NCI-H2196 treated with DMSO at 0.1 percent for 48 hours (cell line): Measurements from ENCODE around the gene GAS7.

Experiments
- DNase-seq: peaks from one replicate; lab custom pipeline; 2025; ENCODE audit not compliant: unreplicated experiment; lab: John Stamatoyannopoulos, UW

Gene GAS7

GRCh38 chr17:10053782-10054540, 144.4 kb downstream of the GAS7 start:
- no peak for DNase-seq

- no peak for DNase-seq
These were observed 146.1 kb downstream of the GAS7 start for GRCh38 chr17:10052106-10052813.

- DNase-seq: no peak
These were observed 147.3 kb downstream of the GAS7 start for GRCh38 chr17:10051112-10051511.

DNA sequence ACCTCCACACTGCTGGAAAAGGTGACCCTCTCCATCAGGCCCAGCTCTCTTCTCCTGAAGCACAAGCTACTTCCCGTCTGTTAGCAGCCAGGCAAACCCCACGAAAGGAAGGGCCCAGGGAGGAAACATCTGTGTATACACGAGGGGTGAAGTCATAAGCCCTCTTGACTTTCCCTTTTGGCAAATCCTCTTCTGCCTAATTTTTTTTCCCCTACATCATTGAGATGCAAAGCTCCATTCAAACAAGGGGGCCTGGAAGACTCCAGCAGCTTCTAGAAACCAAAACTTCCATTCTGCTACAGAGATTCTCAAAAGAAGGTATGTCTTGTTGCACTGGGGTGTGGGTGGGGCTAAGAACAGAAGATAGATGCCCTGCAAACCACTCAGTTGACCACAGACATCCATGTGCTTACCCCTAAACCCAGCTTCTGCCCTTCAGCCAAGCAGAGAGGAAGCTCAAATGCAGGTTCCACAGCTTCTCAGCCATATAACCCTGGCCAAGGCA, 147.8 kb downstream of the GAS7 start:
- no peak for DNase-seq

GRCh38 chr17:10048629-10049350, 149.6 kb downstream of the GAS7 start:
- no peak for DNase-seq

GRCh38 chr17:10046786-10047785, 151.3 kb downstream of the GAS7 start:
- DNase-seq: no peak

DNA sequence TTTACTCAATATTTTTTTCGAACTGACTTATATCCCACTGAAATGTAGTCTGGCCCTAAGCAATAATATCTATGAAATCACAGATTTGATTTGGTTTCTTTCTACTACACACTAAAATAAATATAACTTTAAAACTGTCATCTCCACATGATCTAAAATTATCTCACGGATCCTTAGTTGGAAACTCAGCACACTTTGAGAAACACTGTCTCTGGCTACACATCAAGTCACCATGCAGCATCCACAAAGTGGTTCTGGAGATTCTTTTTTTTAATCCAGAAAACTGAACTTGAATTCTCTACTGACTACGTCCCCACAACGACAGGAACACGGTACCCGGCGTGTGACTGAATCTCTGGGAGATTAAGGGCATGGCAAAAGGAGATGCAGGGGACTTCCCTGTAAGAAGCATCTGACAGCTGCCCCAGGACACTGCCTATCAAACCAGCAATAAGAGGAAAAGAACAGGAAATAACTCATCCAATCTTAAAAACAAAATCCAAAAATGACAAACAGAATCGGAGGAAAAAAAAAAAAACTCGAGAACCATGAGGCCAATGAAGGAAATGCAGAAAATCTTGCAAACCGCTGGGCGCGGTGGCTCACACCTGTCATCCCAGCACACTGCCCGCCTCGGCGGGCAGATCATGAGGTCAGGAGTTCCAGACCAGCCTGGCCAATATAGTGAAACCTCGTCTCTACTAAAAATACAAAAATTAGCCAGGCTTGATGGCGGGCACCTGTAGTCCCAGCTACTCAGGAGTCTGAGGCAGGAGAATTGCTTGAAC, 152.3 kb downstream of the GAS7 start:
- DNase-seq: no peak

- no peak for DNase-seq
These were observed 155.7 kb downstream of the GAS7 start for GRCh38 chr17:10042589-10043244.

- no peak for DNase-seq
These were observed 156.4 kb downstream of the GAS7 start for GRCh38 chr17:10041916-10042588.

GRCh38 chr17:10041287-10041612, 157.2 kb downstream of the GAS7 start:
- no peak for DNase-seq

GRCh38 chr17:10036511-10037061, 161.8 kb downstream of the GAS7 start:
- DNase-seq: no peak

DNA sequence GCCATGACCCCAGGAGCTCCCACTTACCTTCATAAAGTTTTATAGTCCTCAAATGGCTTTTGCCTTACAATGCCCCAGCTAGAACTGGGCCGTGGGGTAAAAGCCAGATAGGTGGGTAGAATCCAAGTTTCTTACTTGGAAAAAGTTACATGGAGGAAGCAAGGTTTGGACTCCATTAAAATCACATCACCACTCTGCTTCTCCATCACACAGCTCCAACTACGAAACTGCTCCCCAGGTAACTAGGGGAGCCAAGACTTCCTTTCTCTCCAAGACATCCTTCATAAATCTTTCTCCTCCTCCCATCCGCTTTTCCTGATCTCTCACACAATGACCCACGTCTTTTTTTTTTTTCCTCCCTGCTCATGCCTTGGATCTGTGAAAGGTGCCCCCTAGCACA, 162.5 kb downstream of the GAS7 start:
- no peak for DNase-seq

- no peak for DNase-seq
These were observed 163.5 kb downstream of the GAS7 start for GRCh38 chr17:10034719-10035475.

DNA sequence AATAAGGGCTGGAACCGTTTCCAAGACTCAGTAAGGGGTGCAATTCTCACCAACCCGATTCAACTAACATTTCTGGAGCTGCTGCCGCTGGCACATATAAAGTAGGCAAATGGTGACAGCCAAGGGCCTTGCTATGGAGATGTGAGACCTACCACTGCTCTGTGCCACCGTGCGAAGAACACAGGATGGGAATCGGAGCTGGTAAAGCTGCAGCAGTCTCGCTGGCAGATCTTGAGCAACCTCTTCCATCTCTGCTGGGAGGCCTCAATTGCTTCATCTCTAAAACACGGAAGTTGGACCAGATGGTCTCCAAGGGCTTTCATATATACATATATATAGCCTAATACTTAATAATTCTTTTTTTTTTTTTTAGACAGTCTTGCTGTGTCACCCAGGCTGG, 164.4 kb downstream of the GAS7 start:
- DNase-seq: no peak

DNA sequence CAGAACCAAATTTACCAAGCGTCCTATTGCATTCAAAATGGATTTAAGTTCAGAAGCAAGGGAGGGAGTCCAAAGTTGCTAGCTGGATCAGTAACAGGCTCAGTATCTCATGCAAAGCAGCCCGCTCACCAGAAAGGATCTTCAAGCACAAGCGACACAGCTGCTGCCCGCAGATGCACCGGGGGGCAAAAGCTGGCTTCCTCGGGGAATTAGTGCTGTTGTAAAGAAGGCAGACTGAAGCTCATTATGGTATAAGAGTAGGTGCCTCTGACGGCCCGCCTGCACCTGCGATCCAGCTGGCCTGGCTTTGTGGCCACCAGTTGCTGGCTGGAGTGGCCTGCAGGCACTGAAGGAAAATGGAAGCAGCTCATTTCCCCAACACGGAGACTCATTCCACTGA, 165.0 kb downstream of the GAS7 start:
- DNase-seq: no peak

- no peak for DNase-seq
These were observed 166.1 kb downstream of the GAS7 start for GRCh38 chr17:10032118-10032852.

DNA sequence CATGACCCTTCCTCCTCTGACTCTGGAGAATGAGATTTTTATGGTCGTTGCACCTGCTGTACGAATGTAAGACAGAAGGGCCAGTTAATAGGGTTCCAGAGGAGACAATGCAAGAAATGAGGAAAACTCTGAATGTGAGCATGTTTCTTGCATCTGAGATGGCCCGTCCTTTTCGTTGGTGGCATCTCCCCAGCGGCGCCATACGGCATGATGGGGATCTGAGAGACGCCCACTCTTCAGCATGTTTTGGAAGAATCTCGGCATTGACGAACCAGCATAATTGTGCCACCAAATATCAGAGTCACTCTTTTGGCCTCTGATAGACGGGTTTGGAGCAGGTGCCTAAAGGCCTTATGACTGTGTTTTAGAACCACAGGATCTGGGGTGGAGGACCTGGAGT, 166.8 kb downstream of the GAS7 start:
- DNase-seq: no peak
